ENCODE measurements around the gene RAB35. TPM values are rescaled to one million over a fixed set of nuclear protein-coding genes. Genes with fewer than 3 reads are reported as not detected.

The RAB35 gene
- polyA plus RNA-seq, 6 donors from 2014 or later, result 6.2 to 16.6 (median 14.6) TPM

DNA sequence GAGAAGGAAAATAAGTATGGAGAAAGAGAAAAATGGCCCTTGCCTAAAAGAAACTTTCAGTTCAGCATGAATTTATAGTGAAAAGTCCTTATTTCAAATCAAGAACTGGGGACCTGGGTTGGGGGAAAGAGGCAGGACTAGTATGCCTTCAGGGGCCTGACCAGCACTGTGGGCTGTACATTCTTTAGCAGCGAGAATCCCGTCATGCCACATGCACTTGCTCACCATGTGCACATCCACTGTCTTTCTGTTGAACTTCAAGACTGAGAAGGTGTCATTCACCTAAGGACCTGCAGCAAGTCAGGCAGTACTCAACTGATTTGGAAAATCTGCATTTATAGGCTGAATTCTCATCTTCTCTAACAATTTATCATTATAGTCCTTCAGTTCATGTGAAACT is 50.2 kb downstream of the RAB35 start:
- no peak for DNase-seq
- no peak overlapping the region for H3K27ac Mint-ChIP-seq
- H3K9me3 Mint-ChIP-seq, result no peaks in the 10 kb centered on the region
- H3K27me3 Mint-ChIP-seq, result no peaks in the 10 kb centered on the region
- ATAC-seq (ENCODE audit: low read depth in 2 of 2), result no peak
- peaks cover 0 to 3% (median 0%) of the 10 kb centered on the region in 3 donors for H3K4me1 Mint-ChIP-seq
- no peak overlapping the region for H3K4me3 Mint-ChIP-seq
- H3K36me3 Mint-ChIP-seq, result peaks cover 0 to 7% of the 10 kb centered on the region in 2 donors

DNA sequence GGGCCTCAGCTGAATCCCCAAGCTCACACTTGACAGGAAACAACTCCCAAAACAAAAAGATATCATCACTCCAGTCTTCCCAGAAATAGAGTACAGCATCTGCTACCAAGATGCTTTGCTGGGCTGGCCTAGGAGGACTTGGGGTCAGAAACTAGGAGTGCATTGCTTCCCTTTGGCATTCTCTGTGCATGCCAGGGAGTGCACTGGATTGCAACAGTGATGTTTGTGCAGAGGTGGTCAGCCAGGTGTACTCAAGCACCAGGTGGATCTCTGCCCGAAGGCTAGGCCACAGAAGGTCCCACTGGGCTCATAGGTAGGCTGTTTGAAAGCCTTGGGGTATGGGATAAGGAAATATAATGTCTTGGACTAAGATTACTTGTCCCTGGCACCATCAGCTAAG is 51.1 kb downstream of the RAB35 start:
- Mint-ChIP-seq H3K27ac (peak overlapping the region in 1 of 6 donors; percentile 34), H3K4me3 (no peak overlapping the region)
- no peak for ATAC-seq (ENCODE audit: low read depth in 2 of 2)

DNA sequence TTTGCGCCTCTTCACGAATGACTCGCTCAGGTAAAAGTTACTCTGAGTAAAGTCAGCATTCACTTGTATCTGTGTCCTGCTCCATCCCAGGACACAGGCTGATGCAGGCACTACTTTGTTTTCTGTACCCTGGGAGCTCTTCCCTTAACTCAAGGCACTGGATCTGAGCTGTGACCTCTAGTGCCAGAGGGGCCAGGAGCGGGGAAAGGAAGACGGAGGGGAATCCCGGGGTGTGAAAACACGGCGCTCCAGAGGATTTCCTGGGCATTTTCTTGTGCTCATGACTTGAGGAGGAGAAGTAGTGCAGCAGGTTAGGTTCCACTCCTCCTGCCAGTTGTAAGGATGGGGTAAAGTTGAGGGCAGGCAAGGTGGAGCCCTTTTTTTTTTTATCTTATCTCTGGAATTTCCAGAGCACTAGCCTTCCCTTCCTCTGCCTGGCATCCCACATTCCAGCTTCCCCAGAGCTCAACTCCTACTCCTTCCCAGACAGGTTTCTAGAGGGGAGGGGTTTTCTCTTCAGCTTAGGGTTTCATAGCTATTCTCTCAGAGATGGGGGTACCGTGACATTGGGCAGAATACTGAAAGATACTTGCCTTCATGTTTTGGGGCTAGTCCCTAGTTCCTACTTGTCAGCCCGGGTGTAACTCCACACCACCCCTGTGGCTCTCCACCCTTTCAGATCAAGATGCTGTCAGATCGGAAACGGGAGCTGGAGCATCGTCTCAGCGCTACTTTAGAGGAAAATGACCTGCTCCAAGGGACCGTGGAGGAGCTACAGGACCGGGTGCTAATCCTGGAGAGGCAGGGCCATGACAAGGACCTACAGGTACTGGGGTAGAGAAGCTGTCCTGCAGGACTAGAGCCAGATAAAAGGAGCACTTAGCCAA is 52.3 kb downstream of the RAB35 start:
- no peak for ATAC-seq (ENCODE audit: low read depth in 2 of 2)
- no peak overlapping the region for H3K4me3 Mint-ChIP-seq

More for the DNA sequence above, 51.1 kb downstream of the RAB35 start:
- no peak for DNase-seq
- H3K4me1 Mint-ChIP-seq, result peaks cover 0 to 3% (median 0%) of the 10 kb centered on the region in 3 donors
- no peaks in the 10 kb centered on the region for H3K27me3 Mint-ChIP-seq
- no peaks in the 10 kb centered on the region for H3K9me3 Mint-ChIP-seq
- peaks cover 0 to 7% of the 10 kb centered on the region in 2 donors for H3K36me3 Mint-ChIP-seq

DNA sequence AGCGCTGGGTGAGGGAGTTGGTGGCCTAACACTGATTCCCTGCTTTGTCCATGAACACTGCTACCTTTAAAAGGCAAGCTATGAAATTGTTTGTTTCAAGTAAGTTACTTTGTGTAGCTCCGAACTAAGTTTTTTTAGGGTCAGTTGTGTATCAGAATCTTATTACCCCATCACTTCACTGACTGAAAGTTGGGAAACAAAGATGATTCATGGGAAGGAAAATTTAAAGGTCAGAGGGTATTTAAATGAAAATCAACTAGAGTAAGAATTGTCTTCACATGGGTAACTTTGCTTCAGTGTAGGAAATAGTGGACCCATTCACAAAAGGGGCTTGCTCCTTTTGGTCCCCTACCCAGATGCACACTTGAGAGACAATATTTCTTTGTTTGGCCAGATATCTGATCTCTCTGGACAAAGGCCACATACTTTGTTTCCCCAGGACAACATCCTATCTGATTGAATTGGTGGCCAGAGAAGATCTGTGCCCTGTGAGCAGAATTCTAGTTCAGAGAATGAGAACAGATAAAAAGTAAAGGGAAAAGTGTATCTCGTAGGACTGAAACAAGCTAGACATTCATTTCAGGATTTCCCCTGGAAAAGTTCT is 53.5 kb downstream of the RAB35 start:
- H3K9me3 Mint-ChIP-seq, result no peaks in the 10 kb centered on the region
- peaks cover 0 to 7% of the 10 kb centered on the region in 2 donors for H3K36me3 Mint-ChIP-seq
- no peaks in the 10 kb centered on the region for H3K27me3 Mint-ChIP-seq
- DNase-seq, result no peak
- H3K27ac Mint-ChIP-seq, result no peak overlapping the region
- H3K4me3 Mint-ChIP-seq, result no peak overlapping the region
- no peak for ATAC-seq (ENCODE audit: low read depth in 2 of 2)
- peaks cover 0 to 3% (median 0%) of the 10 kb centered on the region in 3 donors for H3K4me1 Mint-ChIP-seq

More for the DNA sequence above, 52.3 kb downstream of the RAB35 start:
- H3K27ac Mint-ChIP-seq, result peak overlapping the region in 1 of 6 donors; percentile 80
- peaks cover 0 to 3% (median 0%) of the 10 kb centered on the region in 3 donors for H3K4me1 Mint-ChIP-seq
- DNase-seq, result no peak
- peaks cover 0 to 7% of the 10 kb centered on the region in 2 donors for H3K36me3 Mint-ChIP-seq
- H3K9me3 Mint-ChIP-seq, result no peaks in the 10 kb centered on the region
- H3K27me3 Mint-ChIP-seq, result no peaks in the 10 kb centered on the region

DNA sequence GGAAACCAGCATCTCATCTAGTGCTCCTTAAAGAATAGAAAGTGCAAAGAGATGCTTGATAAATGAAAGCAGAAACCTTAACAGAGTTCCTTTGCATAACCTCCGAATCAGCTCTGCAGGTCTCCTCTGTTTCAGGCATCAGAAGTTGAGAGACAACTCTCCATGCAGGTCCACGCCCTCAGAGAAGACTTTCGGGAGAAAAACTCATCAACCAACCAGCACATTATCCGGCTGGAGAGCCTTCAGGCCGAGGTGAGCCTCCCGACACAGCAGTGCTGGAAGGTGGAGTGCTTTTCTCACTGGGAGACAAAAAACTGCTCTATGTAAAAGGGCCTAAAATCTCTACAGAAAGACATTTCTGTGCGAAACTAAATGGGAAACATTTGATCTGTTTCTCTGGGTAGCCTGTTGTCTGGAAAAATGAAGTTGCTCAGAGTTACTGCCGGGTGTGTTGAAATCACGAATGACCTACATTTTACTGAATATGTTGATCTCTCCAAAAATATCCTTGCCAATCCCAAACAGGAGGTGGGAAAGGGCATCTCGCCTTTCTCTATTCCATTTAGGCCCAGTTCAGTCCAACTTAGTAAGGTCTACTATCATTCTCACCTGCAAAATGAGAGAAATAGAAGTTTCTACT is 54.9 kb downstream of the RAB35 start:
- H3K9me3 Mint-ChIP-seq, result no peaks in the 10 kb centered on the region
- H3K4me1 Mint-ChIP-seq, result peaks cover 0 to 3% (median 0%) of the 10 kb centered on the region in 3 donors
- no peak overlapping the region for H3K27ac Mint-ChIP-seq
- no peaks in the 10 kb centered on the region for H3K27me3 Mint-ChIP-seq
- no peak overlapping the region for H3K4me3 Mint-ChIP-seq
- ATAC-seq (ENCODE audit: low read depth in 2 of 2), result no peak
- no peak for DNase-seq
- H3K36me3 Mint-ChIP-seq, result peaks cover 0 to 7% of the 10 kb centered on the region in 2 donors

DNA sequence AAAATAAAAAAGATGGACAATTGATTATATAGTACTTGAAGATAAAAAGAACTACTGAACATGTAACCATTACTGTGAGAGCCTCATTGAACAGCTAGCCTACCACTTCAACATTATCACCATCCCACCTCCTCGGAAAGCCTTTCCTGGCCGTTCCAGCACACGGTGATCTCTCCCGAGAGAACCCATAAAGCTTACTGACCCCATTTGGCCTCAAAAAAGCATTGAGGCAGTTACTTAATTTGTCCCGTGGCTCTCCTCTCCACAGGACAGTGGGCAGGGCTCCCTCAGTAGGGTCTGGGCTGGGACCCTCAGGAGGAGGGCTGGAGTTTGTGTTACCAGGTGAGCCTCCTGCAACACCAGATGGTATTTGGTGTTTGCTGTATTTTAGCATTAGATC is 55.8 kb downstream of the RAB35 start:
- no peak for DNase-seq

DNA sequence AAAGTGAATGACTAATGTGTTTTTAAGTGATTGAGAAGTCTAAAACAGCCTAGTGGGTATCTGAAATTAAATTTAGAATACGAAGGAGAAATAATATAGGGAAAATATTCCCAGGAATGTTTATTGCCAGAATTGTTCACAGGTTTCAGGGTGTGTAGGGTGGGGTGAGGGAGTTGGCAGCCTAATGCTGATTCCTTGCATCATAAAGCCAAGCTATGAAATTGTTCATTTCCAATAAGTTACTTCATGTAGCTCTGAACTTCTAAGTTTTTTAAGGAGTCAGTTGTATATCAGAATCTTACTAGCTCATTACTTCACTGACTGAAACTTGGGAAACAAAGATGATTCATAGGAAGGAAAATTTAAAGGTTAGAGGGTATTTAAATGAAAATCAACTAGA is 56.4 kb downstream of the RAB35 start:
- Mint-ChIP-seq H3K27me3 (no peaks in the 10 kb centered on the region), H3K27ac (no peak overlapping the region), H3K4me3 (no peak overlapping the region), H3K36me3 (peaks cover 0 to 6% of the 10 kb centered on the region in 2 donors), H3K9me3 (no peaks in the 10 kb centered on the region), H3K4me1 (peaks cover 0 to 3% (median 0%) of the 10 kb centered on the region in 3 donors)
- ATAC-seq (ENCODE audit: low read depth in 2 of 2), result no peak
- DNase-seq, result no peak

More for the DNA sequence above, 55.8 kb downstream of the RAB35 start:
- Mint-ChIP-seq H3K4me3 (no peak overlapping the region), H3K4me1 (peaks cover 0 to 3% (median 0%) of the 10 kb centered on the region in 3 donors), H3K27me3 (no peaks in the 10 kb centered on the region), H3K36me3 (peaks cover 0 to 7% of the 10 kb centered on the region in 2 donors), H3K27ac (no peak overlapping the region), H3K9me3 (no peaks in the 10 kb centered on the region)
- no peak for ATAC-seq (ENCODE audit: low read depth in 2 of 2)

DNA sequence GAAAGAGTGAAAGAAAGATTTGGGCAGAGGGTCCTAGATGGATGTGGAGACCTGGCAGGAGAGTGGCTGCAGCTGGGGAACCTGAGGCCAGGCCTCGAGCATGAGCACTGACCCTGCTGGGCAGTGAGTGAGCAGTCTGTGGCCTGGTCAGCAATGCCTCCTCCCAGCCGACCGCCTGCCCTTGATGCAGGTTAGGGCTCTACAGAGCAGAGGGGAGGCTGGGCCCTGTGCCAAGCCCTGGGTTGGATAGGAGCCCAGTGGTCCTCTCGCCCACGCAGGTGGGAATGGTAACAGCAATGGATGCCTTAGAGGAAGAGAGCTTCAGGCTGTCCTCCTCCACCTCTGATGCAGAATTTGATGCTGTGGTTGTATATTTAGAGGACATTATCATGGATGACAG is 59.8 kb downstream of the RAB35 start:
- Mint-ChIP-seq H3K27me3 (peaks cover 0 to 6% (median 0%) of the 10 kb centered on the region in 3 donors), H3K27ac (peak overlapping the region in 2 of 6 donors; percentile 49 to 88), H3K4me1 (no peaks in the 10 kb centered on the region), H3K36me3 (peaks cover 0 to 8% of the 10 kb centered on the region in 2 donors), H3K9me3 (peaks cover 0 to 5% (median 3%) of the 10 kb centered on the region in 7 donors), H3K4me3 (no peak overlapping the region)
- ATAC-seq (ENCODE audit: low read depth in 2 of 2), result no peak
- no peak for DNase-seq

DNA sequence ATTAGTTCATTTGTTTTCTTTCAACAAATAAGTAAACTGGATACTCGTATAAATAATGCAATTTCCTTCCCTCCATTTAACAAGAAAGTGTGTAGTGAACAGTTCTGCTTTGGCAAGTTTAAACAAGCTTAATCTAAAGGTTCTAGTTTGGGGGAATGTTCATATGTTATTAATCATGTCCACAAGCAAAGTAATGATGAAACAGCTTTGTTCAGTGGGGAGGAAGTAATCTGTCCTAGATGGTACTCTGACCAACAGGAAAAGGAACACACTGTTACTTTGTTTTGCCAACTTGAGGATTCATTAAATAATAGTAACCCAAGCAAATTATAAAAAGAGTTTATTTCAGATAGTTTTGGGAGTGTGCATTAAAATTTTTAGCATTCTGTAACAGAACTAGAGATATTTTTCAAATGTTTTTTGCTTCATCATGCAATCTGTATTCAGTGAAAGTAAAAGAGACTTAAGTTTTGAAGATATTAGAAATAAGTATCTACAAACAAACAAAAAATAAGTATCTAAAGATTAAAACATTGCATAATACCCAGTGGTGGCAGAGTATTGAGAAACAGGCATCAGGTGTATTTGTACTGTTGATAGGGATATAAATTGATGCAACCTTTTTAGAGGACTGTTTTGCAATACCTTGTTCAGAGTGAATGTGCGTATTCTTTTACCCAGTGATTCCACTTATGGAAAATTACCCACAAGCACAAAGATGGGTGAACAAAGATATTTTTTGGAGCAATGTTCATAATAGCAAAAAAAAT is 61.1 kb downstream of the RAB35 start:
- Mint-ChIP-seq H3K9me3 (peaks cover 0 to 5% (median 4%) of the 10 kb centered on the region in 7 donors), H3K4me3 (no peak overlapping the region), H3K27me3 (peaks cover 0 to 6% (median 0%) of the 10 kb centered on the region in 3 donors), H3K4me1 (no peaks in the 10 kb centered on the region), H3K27ac (no peak overlapping the region), H3K36me3 (peaks cover 0 to 8% of the 10 kb centered on the region in 2 donors)
- DNase-seq (no peak), ATAC-seq (ENCODE audit: low read depth in 2 of 2) (no peak)

DNA sequence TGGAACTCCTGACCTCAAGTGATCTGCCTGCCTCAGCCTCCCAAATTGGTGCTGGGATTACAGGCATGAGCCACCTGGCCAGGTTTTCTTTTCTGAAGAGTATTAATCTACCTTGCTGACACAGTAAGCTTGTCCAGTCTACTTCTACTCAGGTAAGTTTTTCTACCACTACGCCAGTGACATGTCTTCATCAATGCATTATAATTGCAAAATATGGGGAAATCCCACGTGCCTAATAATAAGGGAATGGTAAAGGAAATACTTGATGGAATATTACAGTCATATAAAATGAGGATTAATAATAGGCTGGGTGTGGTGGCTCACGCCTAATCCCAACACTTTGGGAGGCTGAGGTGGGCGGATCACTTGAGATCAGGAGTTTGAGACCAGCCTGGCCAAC is 62.3 kb downstream of the RAB35 start:
- DNase-seq (no peak), ATAC-seq (ENCODE audit: low read depth in 2 of 2) (no peak)
- H3K27ac Mint-ChIP-seq, result no peak overlapping the region
- H3K27me3 Mint-ChIP-seq, result peaks cover 0 to 6% (median 0%) of the 10 kb centered on the region in 3 donors
- H3K4me1 Mint-ChIP-seq, result no peaks in the 10 kb centered on the region
- peaks cover 0 to 8% of the 10 kb centered on the region in 2 donors for H3K36me3 Mint-ChIP-seq
- H3K9me3 Mint-ChIP-seq, result peaks cover 0 to 5% (median 4%) of the 10 kb centered on the region in 7 donors
- no peak overlapping the region for H3K4me3 Mint-ChIP-seq

DNA sequence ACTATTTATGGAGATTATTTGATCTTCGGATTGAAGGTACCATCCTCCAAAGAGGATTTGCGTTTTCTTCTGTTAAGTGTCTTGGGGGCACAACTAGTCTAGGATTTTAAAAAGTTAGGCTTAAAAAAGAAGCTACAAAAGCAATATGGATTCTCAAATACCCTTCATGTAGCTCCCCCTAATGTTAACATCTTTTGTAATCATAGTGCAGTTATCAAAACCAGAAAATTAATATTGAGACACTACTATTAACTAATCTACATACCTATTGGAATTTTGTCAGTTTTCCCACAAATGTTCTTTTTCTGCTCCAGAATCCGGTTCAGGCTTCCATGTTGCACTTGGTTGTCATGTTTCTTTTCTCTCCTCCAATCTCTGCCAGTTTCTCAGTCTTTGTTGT is 65.0 kb downstream of the RAB35 start:
- no peaks in the 10 kb centered on the region for H3K4me1 Mint-ChIP-seq

DNA sequence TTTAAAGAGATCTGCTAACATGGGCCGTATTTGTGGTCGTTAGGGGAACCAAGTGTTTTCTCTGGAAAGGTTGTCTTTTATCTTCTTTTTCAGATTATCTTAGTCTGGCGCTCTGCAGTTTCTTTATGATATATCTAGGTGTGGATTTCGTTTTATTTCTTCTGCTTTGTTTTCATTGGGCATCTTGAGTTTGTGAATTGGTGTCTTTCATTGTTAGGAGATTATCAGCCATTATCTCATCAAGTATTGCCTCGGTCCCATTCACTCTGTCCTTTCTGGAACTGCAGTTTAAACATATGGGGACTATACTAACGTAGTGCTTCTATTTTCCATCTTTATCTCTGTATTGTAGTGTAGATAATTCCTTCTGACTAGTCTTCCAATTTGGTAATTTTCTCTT is 67.1 kb downstream of the RAB35 start:
- DNase-seq, result no peak
- Mint-ChIP-seq H3K27ac (no peak overlapping the region), H3K36me3 (peaks cover 0 to 8% of the 10 kb centered on the region in 2 donors), H3K9me3 (peaks cover 0 to 5% (median 4%) of the 10 kb centered on the region in 7 donors), H3K27me3 (peaks cover 0 to 6% (median 0%) of the 10 kb centered on the region in 3 donors), H3K4me3 (no peak overlapping the region), H3K4me1 (no peaks in the 10 kb centered on the region)
- no peak for ATAC-seq (ENCODE audit: low read depth in 2 of 2)

More for the DNA sequence above, 65.0 kb downstream of the RAB35 start:
- Mint-ChIP-seq H3K4me3 (no peak overlapping the region), H3K27me3 (peaks cover 0 to 6% (median 0%) of the 10 kb centered on the region in 3 donors), H3K27ac (no peak overlapping the region), H3K9me3 (peaks cover 0 to 5% (median 4%) of the 10 kb centered on the region in 7 donors), H3K36me3 (peaks cover 0 to 8% of the 10 kb centered on the region in 2 donors)
- DNase-seq (no peak), ATAC-seq (ENCODE audit: low read depth in 2 of 2) (no peak)

DNA sequence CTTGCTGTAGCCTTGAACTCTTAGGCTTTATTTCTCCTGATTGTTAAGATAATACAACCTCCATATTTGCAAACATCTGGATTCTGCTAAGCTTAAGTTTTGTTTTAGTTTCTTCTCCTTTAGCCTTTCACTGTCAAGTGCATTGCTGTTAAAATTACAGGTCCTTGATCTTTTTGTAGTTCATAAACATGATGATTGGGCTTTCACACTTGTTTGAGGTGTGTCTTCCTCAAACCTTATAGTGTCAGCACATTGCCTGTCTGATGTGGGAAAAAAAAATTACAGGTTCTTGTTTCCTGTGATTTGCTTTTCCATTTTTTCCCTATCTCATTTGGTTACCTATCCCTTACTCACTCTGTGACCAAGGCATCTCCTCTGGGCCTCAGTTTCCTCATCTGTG is 68.3 kb downstream of the RAB35 start:
- no peak for ATAC-seq (ENCODE audit: low read depth in 2 of 2)
- Mint-ChIP-seq H3K9me3 (peaks cover 0 to 7% (median 5%) of the 10 kb centered on the region in 7 donors), H3K4me3 (no peak overlapping the region), H3K27me3 (peaks cover 0 to 6% (median 0%) of the 10 kb centered on the region in 3 donors), H3K27ac (no peak overlapping the region), H3K4me1 (no peaks in the 10 kb centered on the region), H3K36me3 (peaks cover 0 to 8% of the 10 kb centered on the region in 2 donors)
- no peak for DNase-seq
